Measurements from ENCODE around the gene HIVEP3.

HIVEP3 gene

GRCh38 chr1:41773842-41774241, 144.9 kb downstream of the HIVEP3 start:
- Histone ChIP-seq H3K9ac (ENCODE audit: low read length) (no peak overlapping the region), H3K9me3 (ENCODE audit: low read length) (no peaks in the 10 kb centered on the region), H3K27ac (ENCODE audit: low read depth, low read length) (no peak overlapping the region), H3K4me1 (ENCODE audit: insufficient read depth, low read length) (no peaks in the 10 kb centered on the region), H3K36me3 (ENCODE audit: insufficient read depth, low read length) (no peaks in the 10 kb centered on the region), H3K27me3 (ENCODE audit: control insufficient read depth in 1 of 2, insufficient read depth in 2 of 2, low read length in 2 of 2) (no peaks in the 10 kb centered on the region), H3K4me3 (ENCODE audit: low read depth in 1 of 2, low read length in 2 of 2) (no peak overlapping the region)

GRCh38 chr1:41773144-41773591, 145.6 kb downstream of the HIVEP3 start:
- H3K4me1 ChIP-seq (ENCODE audit: insufficient read depth, low read length) = no peaks in the 10 kb centered on the region
- H3K4me3 ChIP-seq (ENCODE audit: low read depth in 1 of 2, low read length in 2 of 2) = no peak overlapping the region
- no peak overlapping the region for H3K27ac ChIP-seq (ENCODE audit: low read depth, low read length)

GRCh38 chr1:41769068-41769467, 149.7 kb downstream of the HIVEP3 start:
- H3K4me1 ChIP-seq (ENCODE audit: insufficient read depth, low read length) = peaks cover 15% of the 10 kb centered on the region
- H3K27ac ChIP-seq (ENCODE audit: low read depth, low read length) = no peak overlapping the region
- H3K36me3 ChIP-seq (ENCODE audit: insufficient read depth, low read length) = no peaks in the 10 kb centered on the region
- no peak overlapping the region for H3K9ac ChIP-seq (ENCODE audit: low read length)
- H3K4me3 ChIP-seq (ENCODE audit: low read depth in 1 of 2, low read length in 2 of 2) = no peak overlapping the region
- H3K9me3 ChIP-seq (ENCODE audit: low read length) = no peaks in the 10 kb centered on the region
- H3K27me3 ChIP-seq (ENCODE audit: control insufficient read depth in 1 of 2, insufficient read depth in 2 of 2, low read length in 2 of 2) = no peaks in the 10 kb centered on the region

More at GRCh38 chr1:41773144-41773591, 145.6 kb downstream of the HIVEP3 start:
- Histone ChIP-seq H3K9me3 (ENCODE audit: low read length) (no peaks in the 10 kb centered on the region), H3K36me3 (ENCODE audit: insufficient read depth, low read length) (no peaks in the 10 kb centered on the region), H3K9ac (ENCODE audit: low read length) (no peak overlapping the region), H3K27me3 (ENCODE audit: control insufficient read depth in 1 of 2, insufficient read depth in 2 of 2, low read length in 2 of 2) (no peaks in the 10 kb centered on the region)

GRCh38 chr1:41768583-41768982, 150.1 kb downstream of the HIVEP3 start:
- Histone ChIP-seq H3K9ac (ENCODE audit: low read length) (no peak overlapping the region), H3K27me3 (ENCODE audit: control insufficient read depth in 1 of 2, insufficient read depth in 2 of 2, low read length in 2 of 2) (no peaks in the 10 kb centered on the region), H3K27ac (ENCODE audit: low read depth, low read length) (no peak overlapping the region), H3K9me3 (ENCODE audit: low read length) (no peaks in the 10 kb centered on the region), H3K36me3 (ENCODE audit: insufficient read depth, low read length) (no peaks in the 10 kb centered on the region), H3K4me3 (ENCODE audit: low read depth in 1 of 2, low read length in 2 of 2) (no peak overlapping the region), H3K4me1 (ENCODE audit: insufficient read depth, low read length) (peaks cover 15% of the 10 kb centered on the region)

GRCh38 chr1:41767534-41768525, 150.9 kb downstream of the HIVEP3 start:
- peaks cover 15% of the 10 kb centered on the region for H3K4me1 ChIP-seq (ENCODE audit: insufficient read depth, low read length)
- no peak overlapping the region for H3K4me3 ChIP-seq (ENCODE audit: low read depth in 1 of 2, low read length in 2 of 2)
- no peak overlapping the region for H3K9ac ChIP-seq (ENCODE audit: low read length)
- no peaks in the 10 kb centered on the region for H3K27me3 ChIP-seq (ENCODE audit: control insufficient read depth in 1 of 2, insufficient read depth in 2 of 2, low read length in 2 of 2)
- no peaks in the 10 kb centered on the region for H3K36me3 ChIP-seq (ENCODE audit: insufficient read depth, low read length)
- H3K9me3 ChIP-seq (ENCODE audit: low read length) = no peaks in the 10 kb centered on the region
- H3K27ac ChIP-seq (ENCODE audit: low read depth, low read length) = no peak overlapping the region

- no peak overlapping the region for H3K4me3 ChIP-seq (ENCODE audit: low read depth in 1 of 2, low read length in 2 of 2)
- H3K9ac ChIP-seq (ENCODE audit: low read length) = no peak overlapping the region
- no peaks in the 10 kb centered on the region for H3K9me3 ChIP-seq (ENCODE audit: low read length)
- peaks cover 15% of the 10 kb centered on the region for H3K4me1 ChIP-seq (ENCODE audit: insufficient read depth, low read length)
- no peaks in the 10 kb centered on the region for H3K27me3 ChIP-seq (ENCODE audit: control insufficient read depth in 1 of 2, insufficient read depth in 2 of 2, low read length in 2 of 2)
- no peaks in the 10 kb centered on the region for H3K36me3 ChIP-seq (ENCODE audit: insufficient read depth, low read length)
- no peak overlapping the region for H3K27ac ChIP-seq (ENCODE audit: low read depth, low read length)
Measured at GRCh38 chr1:41766546-41766945, 152.2 kb downstream of the HIVEP3 start.

- no peaks in the 10 kb centered on the region for H3K9me3 ChIP-seq (ENCODE audit: low read length)
- no peaks in the 10 kb centered on the region for H3K27me3 ChIP-seq (ENCODE audit: control insufficient read depth in 1 of 2, insufficient read depth in 2 of 2, low read length in 2 of 2)
- no peak overlapping the region for H3K9ac ChIP-seq (ENCODE audit: low read length)
- H3K27ac ChIP-seq (ENCODE audit: low read depth, low read length) = no peak overlapping the region
- no peak overlapping the region for H3K4me3 ChIP-seq (ENCODE audit: low read depth in 1 of 2, low read length in 2 of 2)
- H3K36me3 ChIP-seq (ENCODE audit: insufficient read depth, low read length) = no peaks in the 10 kb centered on the region
- H3K4me1 ChIP-seq (ENCODE audit: insufficient read depth, low read length) = peaks cover 15% of the 10 kb centered on the region
Measured at GRCh38 chr1:41766041-41766440, 152.7 kb downstream of the HIVEP3 start.

- H3K9ac ChIP-seq (ENCODE audit: low read length) = no peak overlapping the region
- no peaks in the 10 kb centered on the region for H3K9me3 ChIP-seq (ENCODE audit: low read length)
- H3K27ac ChIP-seq (ENCODE audit: low read depth, low read length) = no peak overlapping the region
- H3K4me3 ChIP-seq (ENCODE audit: low read depth in 1 of 2, low read length in 2 of 2) = no peak overlapping the region
- no peaks in the 10 kb centered on the region for H3K36me3 ChIP-seq (ENCODE audit: insufficient read depth, low read length)
- peaks cover 15% of the 10 kb centered on the region for H3K4me1 ChIP-seq (ENCODE audit: insufficient read depth, low read length)
- H3K27me3 ChIP-seq (ENCODE audit: control insufficient read depth in 1 of 2, insufficient read depth in 2 of 2, low read length in 2 of 2) = no peaks in the 10 kb centered on the region
Measured at GRCh38 chr1:41765152-41765551, 153.6 kb downstream of the HIVEP3 start.

- peaks cover 15% of the 10 kb centered on the region for H3K4me1 ChIP-seq (ENCODE audit: insufficient read depth, low read length)
- no peak overlapping the region for H3K9ac ChIP-seq (ENCODE audit: low read length)
- H3K36me3 ChIP-seq (ENCODE audit: insufficient read depth, low read length) = no peaks in the 10 kb centered on the region
- H3K27me3 ChIP-seq (ENCODE audit: control insufficient read depth in 1 of 2, insufficient read depth in 2 of 2, low read length in 2 of 2) = no peaks in the 10 kb centered on the region
- no peaks in the 10 kb centered on the region for H3K9me3 ChIP-seq (ENCODE audit: low read length)
- no peak overlapping the region for H3K4me3 ChIP-seq (ENCODE audit: low read depth in 1 of 2, low read length in 2 of 2)
- no peak overlapping the region for H3K27ac ChIP-seq (ENCODE audit: low read depth, low read length)
Measured at GRCh38 chr1:41764656-41765055, 154.1 kb downstream of the HIVEP3 start.

- H3K27me3 ChIP-seq (ENCODE audit: control insufficient read depth in 1 of 2, insufficient read depth in 2 of 2, low read length in 2 of 2) = no peaks in the 10 kb centered on the region
- no peak overlapping the region for H3K4me3 ChIP-seq (ENCODE audit: low read depth in 1 of 2, low read length in 2 of 2)
- H3K9me3 ChIP-seq (ENCODE audit: low read length) = no peaks in the 10 kb centered on the region
- H3K4me1 ChIP-seq (ENCODE audit: insufficient read depth, low read length) = peaks cover 15% of the 10 kb centered on the region
- no peak overlapping the region for H3K9ac ChIP-seq (ENCODE audit: low read length)
- H3K36me3 ChIP-seq (ENCODE audit: insufficient read depth, low read length) = no peaks in the 10 kb centered on the region
- H3K27ac ChIP-seq (ENCODE audit: low read depth, low read length) = no peak overlapping the region
Measured at GRCh38 chr1:41762777-41763176, 155.9 kb downstream of the HIVEP3 start.

- Histone ChIP-seq H3K27ac (ENCODE audit: low read depth, low read length) (no peak overlapping the region), H3K9ac (ENCODE audit: low read length) (no peak overlapping the region), H3K4me1 (ENCODE audit: insufficient read depth, low read length) (peaks cover 13% of the 10 kb centered on the region), H3K4me3 (ENCODE audit: low read depth in 1 of 2, low read length in 2 of 2) (no peak overlapping the region), H3K9me3 (ENCODE audit: low read length) (no peaks in the 10 kb centered on the region), H3K36me3 (ENCODE audit: insufficient read depth, low read length) (no peaks in the 10 kb centered on the region), H3K27me3 (ENCODE audit: control insufficient read depth in 1 of 2, insufficient read depth in 2 of 2, low read length in 2 of 2) (no peaks in the 10 kb centered on the region)
Measured at GRCh38 chr1:41762251-41762650, 156.5 kb downstream of the HIVEP3 start.
